Psoas muscle (tissue), 8 donors: ENCODE results near the gene CFL1. TPM values are rescaled to one million over a fixed set of nuclear protein-coding genes. Genes with fewer than 3 reads are reported as not detected.

Experiments
- ATAC-seq, 4 donors: fragments of 200-7000 bp; cut with Tn5 transposase; one replicate each; pipeline ENCODE4 v1.9.1; 2020; ENCODE audit warnings: moderate library complexity in 3 of 4, mild to moderate bottlenecking in 2 of 4
- DNase-seq, 2 donors: peaks; one replicate each; pipeline ENCODE4 v3.0.0-alpha.2; 2020
- H3K27ac ChIP-seq: fragments of 200-600 bp; one replicate; pipeline ENCODE4 v1.8.0; 2022
- H3K27me3 ChIP-seq, 3 donors: fragments of 200-600 bp in 1 of 3; one replicate each; pipeline versions ENCODE4 v1.6.1 to v1.8.0; 2013 to 2022; ENCODE audit warnings: low read length in 2 of 3, mild to moderate bottlenecking in 2 of 3, moderate library complexity in 1 of 3; ENCODE audit not compliant: insufficient read depth in 3 of 3
- H3K36me3 ChIP-seq, 2 donors: fragments of 200-600 bp in 1 of 2; one replicate each; pipeline versions ENCODE4 v1.6.1 to v1.8.0; 2013 to 2022; ENCODE audit warnings: low read depth in 1 of 2, mild to moderate bottlenecking in 1 of 2, moderate library complexity in 1 of 2; ENCODE audit not compliant: insufficient read depth in 1 of 2
- H3K4me1 ChIP-seq: fragments of 200-600 bp; one replicate; pipeline ENCODE4 v1.8.0; 2022
- H3K4me3 ChIP-seq: fragments of 200-600 bp; one replicate; pipeline ENCODE4 v1.8.0; 2022; ENCODE audit warnings: mild to moderate bottlenecking
- H3K9me3 ChIP-seq: fragments of 200-600 bp; one replicate; pipeline ENCODE4 v1.8.0; 2022
- WGBS, 3 donors: extraction: QIAGEN DNeasy Blood & Tissue Kit; methylation state at CpG; one replicate each; pipeline versions ENCODE4 v1.1.6 to v1.1.7; 2013; 5-methylcytosine and 5-hydroxymethylcytosine counted together
- intact Hi-C, 2 donors: fragments of 100-400 bp; cut with DNase I; formaldehyde crosslinking; loops; one replicate each; pipeline versions ENCODE4 v1.11.0 to v1.14.2; 2022
- long read RNA-seq, 2 donors: library from polyadenylated mRNA; unstranded; transcript quantifications; one replicate each; pipeline ENCODE4 v2.0.0, GENCODE V29; 2021
- polyA plus RNA-seq, 3 donors: library from polyadenylated mRNA; stranded (reverse); fragments of 200-250 nt; gene quantifications; one replicate each; pipeline ENCODE4 v1.2.3, GENCODE V29; 2013
- total RNA-seq, 4 donors: library from RNA; stranded (reverse); fragmentation: NEBNext Ultra II Directional in 2 of 4; extraction: Animal tissue kit (Norgen Biotek cat#: 25700) in 2 of 4; gene quantifications; one replicate each; pipeline versions ENCODE4 v1.2.1 to v1.2.4, GENCODE V29; 2021 to 2023
- TF ChIP-seq, protein P1 (sequence below): fragments of 200-600 bp; IDR thresholded peaks from one replicate; pipeline ENCODE4 v1.8.0; 2022; ENCODE audit warnings: antibody characterized with exemption
- donor health status: healthy with polysubstance abuse.
- donor health status: DM: no; HTN: no; CAD: no; lungs with moderate emphysema.
- donor health status: Bipolar disorder and iron deficiency.
- donor health status: healthy.
- donor health status: DM: yes; HTN: yes; CAD: no.
- donor health status: DM: no; HTN: no; CAD: no.
- donor health status: DM: no; HTN: no; CAD: no.
- donor health status: DM: yes; HTN: yes; CAD: no.

The CFL1 gene
- total RNA-seq (100 to 1,000 TPM; 175 to 388 (median 238) TPM), polyA plus RNA-seq (100 to 1,000 TPM; 190 to 843 (median 225) TPM)
- long read RNA-seq, donor 1, transcript CFL1-209 (3 exons, 647 nt): minor isoform, 6 of 148 reads
- long read RNA-seq, donor 1, transcript CFL1-201 (4 exons, 1,234 nt): major isoform, 126 of 148 reads
- long read RNA-seq, donor 1, partial matches to known transcripts: 0 of 148 reads
- long read RNA-seq, donor 1, other reads (novel, unspliced or antisense): 15 of 148 reads
- long read RNA-seq, donor 2, transcript CFL1-201 (4 exons, 1,234 nt): major isoform, 223 of 257 reads
- long read RNA-seq, donor 2, transcript CFL1-209 (3 exons, 647 nt): minor isoform, 6 of 257 reads
- long read RNA-seq, donor 2, partial matches to known transcripts: 3 of 257 reads
- long read RNA-seq, donor 2, other reads (novel, unspliced or antisense): 25 of 257 reads

DNA sequence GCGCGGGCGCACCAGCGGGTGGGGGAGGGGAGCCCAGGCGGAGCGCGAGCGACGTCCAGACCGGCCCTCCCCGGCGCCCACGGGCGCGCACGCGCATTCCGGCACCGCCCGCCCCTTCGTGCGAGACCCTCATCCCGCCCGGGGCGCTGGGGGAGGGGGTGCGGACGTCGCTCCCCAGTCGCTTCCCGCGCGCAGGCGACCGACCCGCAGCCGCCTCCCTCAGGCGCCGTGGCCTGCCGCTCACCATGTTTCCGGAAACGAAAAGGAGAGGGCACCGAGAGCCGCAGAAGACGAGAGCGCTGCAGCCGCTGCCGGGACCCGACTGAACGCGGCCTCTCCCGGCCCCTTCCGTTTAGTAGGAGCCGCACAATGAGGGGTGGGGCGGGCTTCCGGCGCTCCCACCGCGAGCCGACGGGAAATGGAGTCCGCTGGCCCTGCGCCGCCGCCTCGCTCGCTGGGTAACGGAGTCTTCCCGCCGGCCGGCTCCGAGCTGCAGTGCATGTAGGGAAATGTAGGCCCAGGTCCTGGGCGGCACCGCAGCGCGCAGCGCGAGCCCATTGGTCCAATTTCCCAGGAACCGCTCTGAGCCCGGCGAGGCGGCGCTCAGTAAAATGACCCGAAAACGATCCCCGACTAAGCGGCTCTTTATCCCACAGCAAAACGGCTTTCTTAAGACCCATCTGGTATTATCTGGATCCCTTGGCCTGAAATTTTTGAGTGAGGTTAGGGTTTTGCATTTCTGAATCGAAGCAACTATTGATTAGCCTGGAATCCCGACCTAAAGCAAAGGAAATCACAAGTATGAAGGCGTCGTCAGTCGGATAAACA lies at the start of gene CFL1:
Gene CFL1 (minus strand): TSS at position 328 of the 828 bp plus-strand sequence. CDS start 81 bp downstream, at position 247.
- H3K4me3 ChIP-seq: peak within 1 kb of the TSS; percentile 100
- intact Hi-C loops: loop anchor here in 1 of 2 donors (1.0 kb wide), 1 partner anchor 61 kb away; the partner anchor contains the start of genes C11orf68 and DRAP1
- H3K9me3 ChIP-seq: no peaks in the 10 kb centered on the region
- 0% methylated on average over 44 to 92 of the region's 92 CpGs for WGBS, 3 donors
- peak; percentile 76 to 79 (median 76) for ATAC-seq
- DNase-seq: peak; percentile 99
- H3K27me3 ChIP-seq: no peaks in the 10 kb centered on the region
- TF ChIP-seq, protein P1, sequence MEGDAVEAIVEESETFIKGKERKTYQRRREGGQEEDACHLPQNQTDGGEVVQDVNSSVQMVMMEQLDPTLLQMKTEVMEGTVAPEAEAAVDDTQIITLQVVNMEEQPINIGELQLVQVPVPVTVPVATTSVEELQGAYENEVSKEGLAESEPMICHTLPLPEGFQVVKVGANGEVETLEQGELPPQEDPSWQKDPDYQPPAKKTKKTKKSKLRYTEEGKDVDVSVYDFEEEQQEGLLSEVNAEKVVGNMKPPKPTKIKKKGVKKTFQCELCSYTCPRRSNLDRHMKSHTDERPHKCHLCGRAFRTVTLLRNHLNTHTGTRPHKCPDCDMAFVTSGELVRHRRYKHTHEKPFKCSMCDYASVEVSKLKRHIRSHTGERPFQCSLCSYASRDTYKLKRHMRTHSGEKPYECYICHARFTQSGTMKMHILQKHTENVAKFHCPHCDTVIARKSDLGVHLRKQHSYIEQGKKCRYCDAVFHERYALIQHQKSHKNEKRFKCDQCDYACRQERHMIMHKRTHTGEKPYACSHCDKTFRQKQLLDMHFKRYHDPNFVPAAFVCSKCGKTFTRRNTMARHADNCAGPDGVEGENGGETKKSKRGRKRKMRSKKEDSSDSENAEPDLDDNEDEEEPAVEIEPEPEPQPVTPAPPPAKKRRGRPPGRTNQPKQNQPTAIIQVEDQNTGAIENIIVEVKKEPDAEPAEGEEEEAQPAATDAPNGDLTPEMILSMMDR: no peak
- H3K4me1 ChIP-seq: peaks cover 21% of the 10 kb centered on the region
- H3K27ac ChIP-seq: peak within 1 kb of the TSS; percentile 99
- peaks cover 7 to 47% of the 10 kb centered on the region in 2 donors for H3K36me3 ChIP-seq

DNA sequence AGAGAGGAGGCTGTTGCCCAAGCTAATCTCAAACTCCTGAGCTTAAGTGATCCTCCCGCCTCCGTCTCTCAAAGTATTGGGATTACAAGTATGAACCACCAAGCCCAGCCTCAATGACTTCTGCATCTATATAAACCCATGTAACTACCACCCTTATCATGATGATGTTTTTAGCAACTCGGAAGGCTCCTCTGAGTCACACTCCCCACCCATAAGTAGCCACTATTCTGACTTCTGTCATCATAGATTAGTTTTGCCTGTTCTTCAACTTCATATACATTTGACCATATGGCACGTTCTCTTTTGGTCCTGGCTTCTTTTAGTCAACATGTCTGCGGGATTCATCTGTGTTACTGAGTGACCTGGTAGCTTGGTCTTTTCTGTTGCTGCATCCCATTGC lies 48.6 kb upstream of the CFL1 start:
- Histone ChIP-seq H3K4me3 (no peak overlapping the region), H3K9me3 (no peaks in the 10 kb centered on the region), H3K36me3 (no peaks in the 10 kb centered on the region), H3K4me1 (peaks cover 3% of the 10 kb centered on the region), H3K27me3 (peaks cover 0 to 16% (median 0%) of the 10 kb centered on the region in 3 donors), H3K27ac (no peak overlapping the region)
- intact Hi-C loops: no loop called here
- TF ChIP-seq, protein P1: no peak
- 84 to 90% (median 88%) methylated on average over 5 of the region's 5 CpGs for WGBS, 3 donors
- ATAC-seq (no peak), DNase-seq (no peak)

DNA sequence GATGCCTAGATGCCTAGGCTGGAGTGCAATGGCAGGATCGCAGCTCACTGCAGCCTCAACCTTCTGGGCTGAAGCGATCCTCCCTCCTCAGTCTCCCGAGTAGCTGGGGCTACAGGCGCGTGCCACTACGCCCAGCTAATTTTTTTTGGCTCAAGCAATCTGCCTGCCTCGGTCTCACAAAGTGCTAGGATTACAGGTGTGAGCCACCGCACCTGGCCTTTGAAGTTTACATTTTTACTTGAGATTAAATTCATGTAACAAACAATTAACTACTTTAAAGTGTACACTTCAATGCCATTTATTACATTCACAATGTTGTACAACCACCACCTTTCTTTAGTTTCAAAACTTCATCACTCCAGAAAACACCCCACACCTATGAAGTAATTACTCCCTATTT lies 45.7 kb upstream of the CFL1 start:
- Histone ChIP-seq H3K27ac (no peak overlapping the region), H3K27me3 (peaks cover 0 to 8% (median 6%) of the 10 kb centered on the region in 3 donors), H3K4me1 (no peaks in the 10 kb centered on the region), H3K9me3 (no peaks in the 10 kb centered on the region), H3K36me3 (no peaks in the 10 kb centered on the region), H3K4me3 (no peak overlapping the region)
- 73 to 80% (median 77%) methylated on average over 8 of the region's 8 CpGs for WGBS, 3 donors
- TF ChIP-seq, protein P1: no peak
- intact Hi-C loops: no loop called here
- ATAC-seq: no peak
- DNase-seq: no peak

DNA sequence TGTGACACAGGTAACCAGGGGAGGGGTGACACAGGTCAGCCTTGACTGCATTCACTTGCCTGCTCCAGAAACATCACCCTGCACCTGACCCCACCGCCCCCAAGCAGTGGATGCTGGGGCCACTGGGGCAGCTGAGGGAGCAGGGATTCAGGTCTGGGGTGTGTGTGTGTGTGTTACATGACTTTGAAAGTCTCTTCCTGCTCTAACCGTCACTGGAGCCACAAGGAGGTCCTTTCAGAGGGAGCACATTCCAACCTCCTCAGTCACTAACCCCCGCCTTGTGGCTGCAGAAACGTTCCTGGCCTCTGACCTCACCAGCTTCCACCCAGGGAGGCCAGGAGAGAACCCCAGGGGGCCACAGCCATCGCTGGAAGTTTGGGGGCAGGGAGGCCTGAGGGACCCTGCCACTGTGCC lies 45.1 kb upstream of the CFL1 start:
- DNase-seq (no peak), ATAC-seq (no peak)
- Histone ChIP-seq H3K36me3 (no peaks in the 10 kb centered on the region), H3K27me3 (peaks cover 0 to 8% (median 6%) of the 10 kb centered on the region in 3 donors), H3K27ac (no peak overlapping the region), H3K4me3 (no peak overlapping the region), H3K9me3 (no peaks in the 10 kb centered on the region), H3K4me1 (no peaks in the 10 kb centered on the region)
- WGBS, 3 donors: 28 to 34% (median 29%) methylated on average over 5 of the region's 5 CpGs
- TF ChIP-seq, protein P1: no peak
- intact Hi-C loops: no loop called here
